Right lobe of liver (tissue), 6 donors: ENCODE results near the gene COL19A1. TPM values are rescaled to one million over a fixed set of nuclear protein-coding genes. Genes with fewer than 3 reads are reported as not detected.
A peak's percentile ranks its signal among the peaks of the same experiment; 100 is the strongest.

Source experiments
- ATAC-seq, 4 donors: fragments of 200-7000 bp; cut with Tn5 transposase; one replicate each; pipeline ENCODE4 v1.9.1; 2020; ENCODE audit warnings: mild to moderate bottlenecking in 4 of 4, moderate library complexity in 4 of 4
- DNase-seq, 3 donors: peaks; one replicate each; pipeline ENCODE4 v3.0.0-alpha.2; 2020
- H3K27ac ChIP-seq, 3 donors: fragments of 200-600 bp; one replicate each; pipeline ENCODE4 v1.8.0; 2022
- H3K27me3 ChIP-seq, 2 donors: fragments of 200-600 bp; one replicate each; pipeline ENCODE4 v1.8.0; 2022
- H3K36me3 ChIP-seq, 4 donors: fragments of 200-600 bp; sonication (generic) in 1 of 4; one replicate each; pipeline versions ENCODE4 v1.5.1 to v1.8.0; 2017 to 2022; ENCODE audit warnings: control low read depth in 1 of 4
- H3K4me1 ChIP-seq, 4 donors: fragments of 200-600 bp; sonication (generic) in 1 of 4; one replicate each; pipeline versions ENCODE4 v1.5.1 to v1.8.0; 2017 to 2022; ENCODE audit warnings: control low read depth in 1 of 4
- H3K4me3 ChIP-seq, 3 donors: fragments of 200-600 bp; one replicate each; pipeline ENCODE4 v1.8.0; 2022
- H3K9me3 ChIP-seq, 4 donors: fragments of 200-600 bp; sonication (generic) in 1 of 4; one replicate each; pipeline versions ENCODE4 v1.5.1 to v1.8.0; 2017 to 2022; ENCODE audit warnings: control low read depth in 1 of 4
- POLR2A ChIP-seq: fragments of 450-650 bp; IDR thresholded peaks from one replicate; pipeline ENCODE4 v1.6.1; 2017; ENCODE audit warnings: antibody characterized with exemption, mild to moderate bottlenecking
- WGBS: methylation state at CpG from one replicate; pipeline ENCODE4 v1.1.6; 2018; ENCODE audit warnings: low coverage, low lambda C conversion rate; ENCODE audit not compliant: insufficient coverage; ENCODE audit errors: missing lambda C conversion rate; 5-methylcytosine and 5-hydroxymethylcytosine counted together
- intact Hi-C, 2 donors: fragments of 100-400 bp; cut with DNase I; formaldehyde crosslinking; loops; one replicate each; pipeline versions ENCODE4 v1.11.2 to v1.14.1; 2022
- total RNA-seq, 6 experiments: library from RNA; depleted of rRNA in 2 of 6; stranded (reverse); fragments of >200 nt in 2 of 6; fragmentation: NEBNext Ultra II Directional in 3 of 6; extraction: Animal tissue kit (Norgen Biotek cat#: 25700) in 3 of 6; gene quantifications; one replicate each; pipeline versions ENCODE4 v1.1.0 to v1.2.4, GENCODE V29; 2016 to 2023
- TF ChIP-seq, protein P1 (sequence below), 4 donors: fragments of 200-600 bp in 3 of 4; fragments of 450-650 bp in 1 of 4; IDR thresholded peaks; one replicate each; pipeline versions ENCODE4 v1.5.1 to v1.8.0; 2016 to 2022; ENCODE audit warnings: antibody characterized with exemption in 4 of 4, mild to moderate bottlenecking in 2 of 4
- donor health status: DM: no; HTN: yes; CAD: no.
- donor health status: DM: no; HTN: no; CAD: no.
- donor health status: DM: no; HTN: no; CAD: no.
- donor health status: DM: no; HTN: yes; CAD: no.
- donor health status: DM: no; HTN: yes; CAD: no.

Gene COL19A1
- total RNA-seq, 6 experiments from 2014 or later = 0.18 to 0.39 (median 0.27) TPM; not detected in 2

DNA sequence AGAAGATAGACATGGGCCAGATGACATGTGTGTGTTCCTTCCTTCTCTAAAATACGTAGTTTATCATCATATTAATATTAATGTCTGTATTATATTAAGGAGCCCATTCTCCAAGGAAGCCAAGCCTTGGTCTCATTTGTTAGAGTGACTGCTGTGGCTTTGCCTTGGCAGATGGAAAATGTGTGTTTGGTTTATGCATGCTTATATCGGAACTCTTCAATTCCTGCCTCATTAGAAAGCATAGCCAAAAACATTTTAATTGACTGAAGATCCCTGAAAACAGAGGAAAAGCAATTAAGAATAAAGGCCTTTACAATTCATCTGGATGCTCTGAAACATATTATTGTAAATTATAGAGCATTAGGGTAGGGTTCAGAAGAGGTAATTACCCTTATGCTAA, 330.2 kb downstream of the COL19A1 start:
- H3K27me3 ChIP-seq = no peaks in the 10 kb centered on the region
- WGBS = 64% methylated on average over 2 of the region's 2 CpGs
- H3K4me3 ChIP-seq = no peak overlapping the region
- H3K9me3 ChIP-seq = no peaks in the 10 kb centered on the region
- ATAC-seq (no peak), DNase-seq (no peak)
- TF ChIP-seq, protein P1, sequence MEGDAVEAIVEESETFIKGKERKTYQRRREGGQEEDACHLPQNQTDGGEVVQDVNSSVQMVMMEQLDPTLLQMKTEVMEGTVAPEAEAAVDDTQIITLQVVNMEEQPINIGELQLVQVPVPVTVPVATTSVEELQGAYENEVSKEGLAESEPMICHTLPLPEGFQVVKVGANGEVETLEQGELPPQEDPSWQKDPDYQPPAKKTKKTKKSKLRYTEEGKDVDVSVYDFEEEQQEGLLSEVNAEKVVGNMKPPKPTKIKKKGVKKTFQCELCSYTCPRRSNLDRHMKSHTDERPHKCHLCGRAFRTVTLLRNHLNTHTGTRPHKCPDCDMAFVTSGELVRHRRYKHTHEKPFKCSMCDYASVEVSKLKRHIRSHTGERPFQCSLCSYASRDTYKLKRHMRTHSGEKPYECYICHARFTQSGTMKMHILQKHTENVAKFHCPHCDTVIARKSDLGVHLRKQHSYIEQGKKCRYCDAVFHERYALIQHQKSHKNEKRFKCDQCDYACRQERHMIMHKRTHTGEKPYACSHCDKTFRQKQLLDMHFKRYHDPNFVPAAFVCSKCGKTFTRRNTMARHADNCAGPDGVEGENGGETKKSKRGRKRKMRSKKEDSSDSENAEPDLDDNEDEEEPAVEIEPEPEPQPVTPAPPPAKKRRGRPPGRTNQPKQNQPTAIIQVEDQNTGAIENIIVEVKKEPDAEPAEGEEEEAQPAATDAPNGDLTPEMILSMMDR (IDR thresholded peaks at IDR 0.05) = no peak
- no peak for TF ChIP-seq POLR2A
- intact Hi-C loops = no loop called here
- H3K27ac ChIP-seq = no peak overlapping the region
- no peaks in the 10 kb centered on the region for H3K36me3 ChIP-seq
- no peaks in the 10 kb centered on the region for H3K4me1 ChIP-seq

- no peak for TF ChIP-seq POLR2A
- TF ChIP-seq, protein P1 (IDR thresholded peaks at IDR 0.05) = no peak
- H3K27ac ChIP-seq = no peak overlapping the region
- no peaks in the 10 kb centered on the region for H3K27me3 ChIP-seq
- DNase-seq (no peak), ATAC-seq (no peak)
- H3K4me1 ChIP-seq = no peaks in the 10 kb centered on the region
- 68% methylated on average over 2 of the region's 2 CpGs for WGBS
- no peak overlapping the region for H3K4me3 ChIP-seq
- H3K36me3 ChIP-seq = no peaks in the 10 kb centered on the region
- intact Hi-C loops = no loop called here
- no peaks in the 10 kb centered on the region for H3K9me3 ChIP-seq
These were observed 332.4 kb downstream of the COL19A1 start for GRCh38 chr6:70198785-70199184.

DNA sequence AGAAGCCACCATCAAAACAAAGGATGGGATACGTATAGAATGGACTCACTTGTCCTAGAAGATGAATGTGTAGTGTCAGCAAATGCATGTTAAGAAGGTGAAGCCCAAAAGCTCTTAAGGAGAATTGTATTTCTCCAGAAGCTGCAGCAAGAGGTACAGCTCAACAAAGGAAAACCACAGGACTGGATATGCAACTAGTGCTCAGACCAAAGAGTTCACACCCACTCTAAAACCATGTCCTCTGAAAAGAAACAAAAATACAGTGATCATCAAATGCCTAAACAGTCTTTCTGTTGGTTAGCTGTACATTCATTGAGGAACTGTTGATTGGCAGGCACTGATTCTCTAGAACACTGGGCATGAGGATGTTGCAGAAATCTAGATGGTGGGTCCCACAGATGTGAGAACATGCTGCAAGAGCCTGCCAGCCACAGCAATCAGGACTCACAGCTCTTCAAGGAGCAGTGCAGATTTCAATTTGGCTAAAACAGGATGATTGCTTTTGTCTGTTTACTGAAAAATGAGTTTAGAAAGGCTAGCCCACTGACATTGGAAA, 342.0 kb downstream of the COL19A1 start:
- DNase-seq = no peak
- no peak overlapping the region for H3K4me3 ChIP-seq
- no peak overlapping the region for H3K27ac ChIP-seq
- no peaks in the 10 kb centered on the region for H3K9me3 ChIP-seq
- TF ChIP-seq POLR2A = no peak
- TF ChIP-seq, protein P1 (IDR thresholded peaks at IDR 0.05) = no peak
- H3K4me1 ChIP-seq = no peaks in the 10 kb centered on the region
- H3K27me3 ChIP-seq = peaks cover 0 to 5% of the 10 kb centered on the region in 2 donors
- WGBS = 27% methylated on average over 1 of the region's 1 CpG
- intact Hi-C loops = no loop called here
- H3K36me3 ChIP-seq = no peaks in the 10 kb centered on the region
- ATAC-seq = no peak

- DNase-seq (no peak), ATAC-seq (peak in 2 of 4 donors; percentile 26 to 38)
- Histone ChIP-seq H3K36me3 (no peaks in the 10 kb centered on the region), H3K27me3 (peaks cover 0 to 5% of the 10 kb centered on the region in 2 donors), H3K4me3 (no peak overlapping the region), H3K4me1 (no peaks in the 10 kb centered on the region), H3K9me3 (no peaks in the 10 kb centered on the region), H3K27ac (no peak overlapping the region)
- 22% methylated on average over 2 of the region's 2 CpGs for WGBS
- TF ChIP-seq, protein P1 (IDR thresholded peaks at IDR 0.05) = peak; percentile 16 to 32 (median 26)
- no peak for TF ChIP-seq POLR2A
- intact Hi-C loops = no loop called here
These were observed 344.1 kb downstream of the COL19A1 start for GRCh38 chr6:70210462-70210861.
